ENCODE results near the gene RASGEF1C. TPM values are rescaled to one million over a fixed set of nuclear protein-coding genes. Genes with fewer than 3 reads are reported as not detected.

RASGEF1C gene
- total and polyA plus RNA-seq, 10 of the 15 experiments (the other 5 are each of a cell fraction or from before 2014, with no cell fraction given), result not detected

DNA sequence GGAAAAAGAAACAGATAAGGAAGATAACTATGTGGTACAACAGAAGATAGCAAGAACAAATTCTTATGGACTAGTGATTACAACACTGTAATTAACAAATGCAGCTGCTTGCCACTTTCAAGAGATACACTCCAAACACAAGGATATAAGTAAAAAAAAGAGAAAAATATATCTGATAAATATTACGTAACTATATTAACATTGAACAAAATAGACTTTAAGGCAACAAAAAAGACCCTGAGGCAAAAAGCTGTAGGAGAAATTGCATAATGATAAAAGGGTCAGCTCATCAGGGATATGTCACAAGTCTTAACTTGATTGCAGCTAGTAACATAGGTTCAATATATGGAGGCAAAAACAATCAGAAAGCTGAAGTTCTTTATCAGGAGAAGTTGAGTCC, 86.1 kb downstream of the RASGEF1C start:
- BruUV-seq (replicated peaks), result no TSS peak
- H3K9ac ChIP-seq (ENCODE audit: control insufficient read depth, insufficient read depth, low read length), result no peak overlapping the region
- intact Hi-C loops (cut with micrococcal nuclease; ENCODE audit: unreplicated experiment), result loop anchor here (10.0 kb wide), 1 partner anchor 482 kb away; no protein-coding TSS in a partner anchor

More for the DNA sequence above, 86.1 kb downstream of the RASGEF1C start:
- Histone ChIP-seq H4K20me1 (ENCODE audit: control insufficient read depth, insufficient read depth) (no peaks in the 10 kb centered on the region), H3K4me3 (no peak overlapping the region), H3K27me3 (replicated peaks in 1 of 2; ENCODE audit: control insufficient read depth in 2 of 2, insufficient read depth in 2 of 2, low read length in 1 of 2) (no peaks in the 10 kb centered on the region), H3K36me3 (ENCODE audit: control insufficient read depth in 2 of 2, insufficient read depth in 2 of 2, low read length in 1 of 2) (no peaks in the 10 kb centered on the region), H2AFZ (ENCODE audit: control insufficient read depth, low read depth, low read length) (no peak overlapping the region), H3K9me3 (replicated peaks; ENCODE audit: control insufficient read depth, insufficient read depth, low read length) (no peaks in the 10 kb centered on the region), H3K4me1 (ENCODE audit: control insufficient read depth, insufficient read depth, low read length) (no peaks in the 10 kb centered on the region), H3K79me2 (ENCODE audit: control insufficient read depth, insufficient read depth, low read length) (no peaks in the 10 kb centered on the region), H3K27ac (ENCODE audit: control insufficient read depth, insufficient read depth) (no peak overlapping the region), H3K4me2 (ENCODE audit: control insufficient read depth, insufficient read depth) (no peak overlapping the region)
- ChIA-PET CTCF (interaction anchor here (1.4 kb wide), 1 partner anchor 206 kb away, joined by 4 read pairs; no protein-coding TSS in a partner anchor), SMC1A (ENCODE audit: uncharacterized antibody, unreplicated experiment) (no interaction called here), POLR2A (no interaction called here), RAD21 (ENCODE audit: unreplicated experiment) (no interaction called here)
- in situ Hi-C loops (cut with MboI), result no loop called here
- WGBS (ENCODE audit: insufficient coverage, insufficient replicate concordance, low lambda C conversion rate, missing lambda C conversion rate), result 100% methylated on average over 1 of the region's 1 CpG
- TF ChIP-seq RB1 (IDR thresholded peaks at IDR 0.05; ENCODE audit: borderline replicate concordance) (no peak), ZNF217 (IDR thresholded peaks at IDR 0.05) (no peak), KLF5 (IDR thresholded peaks at IDR 0.05; ENCODE audit: partially characterized antibody) (no peak), POLR2AphosphoS5 (IDR thresholded peaks at IDR 0.05; ENCODE audit: low read length) (no peak), SRF (IDR thresholded peaks at IDR 0.05; ENCODE audit: low read depth in 2 of 2, low read length in 2 of 2) (no peak), HDGF (IDR thresholded peaks at IDR 0.05) (no peak), NRF1 (conservative IDR thresholded peaks at IDR 0.05; ENCODE audit: low read depth, low read length) (no peak), HDAC2 (IDR thresholded peaks at IDR 0.05) (no peak), EED (IDR thresholded peaks at IDR 0.05; ENCODE audit: low read depth) (no peak), CBX3 (IDR thresholded peaks at IDR 0.05; ENCODE audit: borderline replicate concordance, low read depth) (no peak), MTA2 (IDR thresholded peaks at IDR 0.05; ENCODE audit: low read depth) (no peak), MEF2A (IDR thresholded peaks at IDR 0.05; ENCODE audit: insufficient read depth, low read depth, low read length) (no peak), POLR2AphosphoS2 (IDR thresholded peaks at IDR 0.05; ENCODE audit: low read depth, low read length) (no peak), ZZZ3 (IDR thresholded peaks at IDR 0.05; ENCODE audit: control insufficient read depth, insufficient read length, low read depth) (no peak), LARP7 (IDR thresholded peaks at IDR 0.05) (no peak), KAT2A (conservative IDR thresholded peaks at IDR 0.05; ENCODE audit: control insufficient read depth, low read depth, low read length) (no peak), JUND (IDR thresholded peaks at IDR 0.05; ENCODE audit: low read depth, low read length) (no peak)
- TF ChIP-seq, protein P1, sequence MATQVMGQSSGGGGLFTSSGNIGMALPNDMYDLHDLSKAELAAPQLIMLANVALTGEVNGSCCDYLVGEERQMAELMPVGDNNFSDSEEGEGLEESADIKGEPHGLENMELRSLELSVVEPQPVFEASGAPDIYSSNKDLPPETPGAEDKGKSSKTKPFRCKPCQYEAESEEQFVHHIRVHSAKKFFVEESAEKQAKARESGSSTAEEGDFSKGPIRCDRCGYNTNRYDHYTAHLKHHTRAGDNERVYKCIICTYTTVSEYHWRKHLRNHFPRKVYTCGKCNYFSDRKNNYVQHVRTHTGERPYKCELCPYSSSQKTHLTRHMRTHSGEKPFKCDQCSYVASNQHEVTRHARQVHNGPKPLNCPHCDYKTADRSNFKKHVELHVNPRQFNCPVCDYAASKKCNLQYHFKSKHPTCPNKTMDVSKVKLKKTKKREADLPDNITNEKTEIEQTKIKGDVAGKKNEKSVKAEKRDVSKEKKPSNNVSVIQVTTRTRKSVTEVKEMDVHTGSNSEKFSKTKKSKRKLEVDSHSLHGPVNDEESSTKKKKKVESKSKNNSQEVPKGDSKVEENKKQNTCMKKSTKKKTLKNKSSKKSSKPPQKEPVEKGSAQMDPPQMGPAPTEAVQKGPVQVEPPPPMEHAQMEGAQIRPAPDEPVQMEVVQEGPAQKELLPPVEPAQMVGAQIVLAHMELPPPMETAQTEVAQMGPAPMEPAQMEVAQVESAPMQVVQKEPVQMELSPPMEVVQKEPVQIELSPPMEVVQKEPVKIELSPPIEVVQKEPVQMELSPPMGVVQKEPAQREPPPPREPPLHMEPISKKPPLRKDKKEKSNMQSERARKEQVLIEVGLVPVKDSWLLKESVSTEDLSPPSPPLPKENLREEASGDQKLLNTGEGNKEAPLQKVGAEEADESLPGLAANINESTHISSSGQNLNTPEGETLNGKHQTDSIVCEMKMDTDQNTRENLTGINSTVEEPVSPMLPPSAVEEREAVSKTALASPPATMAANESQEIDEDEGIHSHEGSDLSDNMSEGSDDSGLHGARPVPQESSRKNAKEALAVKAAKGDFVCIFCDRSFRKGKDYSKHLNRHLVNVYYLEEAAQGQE (IDR thresholded peaks at IDR 0.05; ENCODE audit: low read depth, low read length), result no peak
- TF ChIP-seq, protein P2, sequence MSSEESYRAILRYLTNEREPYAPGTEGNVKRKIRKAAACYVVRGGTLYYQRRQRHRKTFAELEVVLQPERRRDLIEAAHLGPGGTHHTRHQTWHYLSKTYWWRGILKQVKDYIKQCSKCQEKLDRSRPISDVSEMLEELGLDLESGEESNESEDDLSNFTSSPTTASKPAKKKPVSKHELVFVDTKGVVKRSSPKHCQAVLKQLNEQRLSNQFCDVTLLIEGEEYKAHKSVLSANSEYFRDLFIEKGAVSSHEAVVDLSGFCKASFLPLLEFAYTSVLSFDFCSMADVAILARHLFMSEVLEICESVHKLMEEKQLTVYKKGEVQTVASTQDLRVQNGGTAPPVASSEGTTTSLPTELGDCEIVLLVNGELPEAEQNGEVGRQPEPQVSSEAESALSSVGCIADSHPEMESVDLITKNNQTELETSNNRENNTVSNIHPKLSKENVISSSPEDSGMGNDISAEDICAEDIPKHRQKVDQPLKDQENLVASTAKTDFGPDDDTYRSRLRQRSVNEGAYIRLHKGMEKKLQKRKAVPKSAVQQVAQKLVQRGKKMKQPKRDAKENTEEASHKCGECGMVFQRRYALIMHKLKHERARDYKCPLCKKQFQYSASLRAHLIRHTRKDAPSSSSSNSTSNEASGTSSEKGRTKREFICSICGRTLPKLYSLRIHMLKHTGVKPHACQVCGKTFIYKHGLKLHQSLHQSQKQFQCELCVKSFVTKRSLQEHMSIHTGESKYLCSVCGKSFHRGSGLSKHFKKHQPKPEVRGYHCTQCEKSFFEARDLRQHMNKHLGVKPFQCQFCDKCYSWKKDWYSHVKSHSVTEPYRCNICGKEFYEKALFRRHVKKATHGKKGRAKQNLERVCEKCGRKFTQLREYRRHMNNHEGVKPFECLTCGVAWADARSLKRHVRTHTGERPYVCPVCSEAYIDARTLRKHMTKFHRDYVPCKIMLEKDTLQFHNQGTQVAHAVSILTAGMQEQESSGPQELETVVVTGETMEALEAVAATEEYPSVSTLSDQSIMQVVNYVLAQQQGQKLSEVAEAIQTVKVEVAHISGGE (CRISPR knock-in tag; IDR thresholded peaks at IDR 0.05), result no peak
- DNase-seq (ENCODE audit: low read depth, low spot score), result no peak
- FAIRE-seq, result no peak
- ATAC-seq, result no peak

All from GM12878 (cell line).